Transverse colon (tissue), 3 donors: ENCODE data around the gene MBD2.

ENCODE experiments used
- EP300 ChIP-seq: sonication (generic); formaldehyde crosslinking; IDR thresholded peaks from one replicate; pipeline ENCODE4 v1.6.1; 2017; ENCODE audit warnings: antibody characterized with exemption, low read depth
- POLR2A ChIP-seq: fragments of 450-650 bp; IDR thresholded peaks from one replicate; pipeline ENCODE4 v1.6.1; 2016; ENCODE audit warnings: antibody characterized with exemption, mild to moderate bottlenecking, moderate library complexity
- TF ChIP-seq, protein P1 (sequence below), 5 experiments: fragments of 200-600 bp in 3 of 5; fragments of 450-650 bp in 2 of 5; sonication (generic) in 3 of 5; IDR thresholded peaks; 1 replicate in 2 of 5; 2 replicates in 3 of 5; pipeline ENCODE4 v1.5.1; 2016 to 2017; ENCODE audit warnings: antibody characterized with exemption in 5 of 5, inconsistent platforms in 3 of 5, mild to moderate bottlenecking in 2 of 5, moderate library complexity in 1 of 5

DNA sequence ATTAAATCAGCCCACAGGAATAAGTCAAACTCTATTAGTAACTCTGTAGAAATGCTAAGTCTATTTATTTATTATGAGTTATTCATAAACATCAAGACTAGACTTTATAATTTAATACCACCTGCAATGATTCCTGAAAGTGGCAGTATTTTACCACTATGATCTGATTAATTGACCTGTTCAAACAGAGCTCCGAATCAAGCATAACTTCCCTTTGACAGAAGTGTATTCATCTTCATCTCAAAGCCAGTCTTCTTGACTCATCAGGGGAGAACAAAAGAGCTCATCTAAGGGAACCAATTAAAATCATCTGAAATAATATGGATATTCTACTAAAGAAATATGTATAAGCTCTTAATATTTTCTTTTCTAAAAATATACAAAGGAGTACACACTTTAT is 122.3 kb downstream of the MBD2 start:
- TF ChIP-seq POLR2A: no peak
- TF ChIP-seq, protein P1, sequence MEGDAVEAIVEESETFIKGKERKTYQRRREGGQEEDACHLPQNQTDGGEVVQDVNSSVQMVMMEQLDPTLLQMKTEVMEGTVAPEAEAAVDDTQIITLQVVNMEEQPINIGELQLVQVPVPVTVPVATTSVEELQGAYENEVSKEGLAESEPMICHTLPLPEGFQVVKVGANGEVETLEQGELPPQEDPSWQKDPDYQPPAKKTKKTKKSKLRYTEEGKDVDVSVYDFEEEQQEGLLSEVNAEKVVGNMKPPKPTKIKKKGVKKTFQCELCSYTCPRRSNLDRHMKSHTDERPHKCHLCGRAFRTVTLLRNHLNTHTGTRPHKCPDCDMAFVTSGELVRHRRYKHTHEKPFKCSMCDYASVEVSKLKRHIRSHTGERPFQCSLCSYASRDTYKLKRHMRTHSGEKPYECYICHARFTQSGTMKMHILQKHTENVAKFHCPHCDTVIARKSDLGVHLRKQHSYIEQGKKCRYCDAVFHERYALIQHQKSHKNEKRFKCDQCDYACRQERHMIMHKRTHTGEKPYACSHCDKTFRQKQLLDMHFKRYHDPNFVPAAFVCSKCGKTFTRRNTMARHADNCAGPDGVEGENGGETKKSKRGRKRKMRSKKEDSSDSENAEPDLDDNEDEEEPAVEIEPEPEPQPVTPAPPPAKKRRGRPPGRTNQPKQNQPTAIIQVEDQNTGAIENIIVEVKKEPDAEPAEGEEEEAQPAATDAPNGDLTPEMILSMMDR (IDR thresholded peaks at IDR 0.05): no peak
- TF ChIP-seq EP300: no peak
